A673 (cell line): ENCODE data around the gene CDH23. TPM values are rescaled to one million over a fixed set of nuclear protein-coding genes. Genes with fewer than 3 reads are reported as not detected.

ENCODE experiments used
- BruUV-seq: library from RNA; stranded (reverse); fragments of 400-500 nt; replicated peaks from 2 replicates; lab custom pipeline; 2021; lab: Mats Ljungman, UMichigan
- CTCF ChIA-PET: fragments of 300-600 bp; sonication (Branson Sonifier 250); formaldehyde crosslinking; loops from one replicate; lab custom pipeline; 2022; ENCODE audit warnings: antibody characterized with exemption; lab: Charles Lee
- POLR2A ChIA-PET: fragments of 300-600 bp; sonication (Branson Sonifier 250); formaldehyde crosslinking; loops from one replicate; lab custom pipeline; 2022; ENCODE audit warnings: antibody characterized with exemption; ENCODE audit not compliant: low non-redundant PET; lab: Charles Lee
- DNase-seq: peaks from one replicate; pipeline ENCODE4 v3.0.0-alpha.2; 2015; ENCODE audit warnings: low spot score
- H3K27ac ChIP-seq: fragments of 200-600 bp; sonication (generic); 2 replicates; pipeline ENCODE4 v1.5.1; 2016; ENCODE audit warnings: mixed run types, low read depth, mild to moderate bottlenecking, mixed read lengths, antibody characterized with exemption, low read length; ENCODE audit not compliant: poor library complexity, severe bottlenecking
- H3K27me3 ChIP-seq: fragments of 200-600 bp; sonication (generic); replicated peaks from 2 replicates; pipeline ENCODE4 v1.6.1; 2017; ENCODE audit warnings: mixed run types, low read depth, mild to moderate bottlenecking, mixed read lengths, antibody characterized with exemption, low read length; ENCODE audit not compliant: insufficient read depth, poor library complexity
- H3K36me3 ChIP-seq: fragments of 200-600 bp; sonication (generic); 2 replicates; pipeline ENCODE4 v1.6.1; 2016; ENCODE audit warnings: mixed run types, mild to moderate bottlenecking, mixed read lengths, antibody characterized with exemption, low read length; ENCODE audit not compliant: insufficient read depth, poor library complexity, severe bottlenecking
- H3K4me1 ChIP-seq: fragments of 200-600 bp; sonication (generic); 2 replicates; pipeline ENCODE4 v1.6.1; 2017; ENCODE audit warnings: mixed run types, mild to moderate bottlenecking, mixed read lengths, antibody characterized with exemption, low read length; ENCODE audit not compliant: insufficient read depth, poor library complexity, severe bottlenecking
- H3K4me3 ChIP-seq: fragments of 200-600 bp; sonication (generic); 2 replicates; pipeline ENCODE4 v1.5.1; 2016; ENCODE audit warnings: low read depth, mixed run types, mild to moderate bottlenecking, mixed read lengths, low read length; ENCODE audit not compliant: poor library complexity, severe bottlenecking
- H3K9me3 ChIP-seq: fragments of 200-600 bp; sonication (generic); 2 replicates; pipeline ENCODE4 v1.6.1; 2016; ENCODE audit warnings: mixed run types, low read depth, mild to moderate bottlenecking, mixed read lengths, antibody characterized with exemption, low read length; ENCODE audit not compliant: poor library complexity, severe bottlenecking
- CTCF ChIP-seq: fragments of 300-800, 200-600 bp; sonication (generic); conservative IDR thresholded peaks from 2 replicates; pipeline ENCODE4 v1.5.1; 2017; ENCODE audit warnings: low read depth, mild to moderate bottlenecking, antibody characterized with exemption, low read length, moderate library complexity, mixed read lengths
- EZH2 ChIP-seq: fragments of 200-600 bp; sonication (generic); IDR thresholded peaks from 2 replicates; pipeline ENCODE4 v1.6.1; 2017; ENCODE audit warnings: borderline replicate concordance, low read depth, mild to moderate bottlenecking, mixed read lengths, antibody characterized with exemption, low read length; ENCODE audit not compliant: poor library complexity, severe bottlenecking
- intact Hi-C: fragments of 100-400 bp; cut with micrococcal nuclease; formaldehyde crosslinking; loops from one replicate; pipeline ENCODE4 v1.10.0; 2022; ENCODE audit not compliant: unreplicated experiment
- total RNA-seq: library from RNA; stranded (reverse); gene quantifications from 2 replicates; pipeline ENCODE4 v1.2.3, GENCODE V29; 2021

Gene CDH23
- total RNA-seq, 1 experiment from 2014 or later: 49.7 TPM

GRCh38 chr10:71650397-71650796 is 253.7 kb downstream of the CDH23 start:
- H3K36me3 ChIP-seq: no peaks in the 10 kb centered on the region
- ChIA-PET POLR2A (no interaction called here), CTCF (no interaction called here)
- no peak for TF ChIP-seq CTCF
- no peak for TF ChIP-seq EZH2
- BruUV-seq: no TSS peak
- DNase-seq: no peak
- no peaks in the 10 kb centered on the region for H3K27me3 ChIP-seq
- intact Hi-C loops: no loop called here
- H3K4me3 ChIP-seq: no peak overlapping the region
- H3K9me3 ChIP-seq: no peaks in the 10 kb centered on the region
- no peak overlapping the region for H3K27ac ChIP-seq
- H3K4me1 ChIP-seq: no peaks in the 10 kb centered on the region

GRCh38 chr10:71651428-71651827 is 254.7 kb downstream of the CDH23 start:
- ChIA-PET POLR2A (no interaction called here), CTCF (no interaction called here)
- no peak for DNase-seq
- BruUV-seq: no TSS peak
- no peak overlapping the region for H3K27ac ChIP-seq
- no peaks in the 10 kb centered on the region for H3K9me3 ChIP-seq
- intact Hi-C loops: no loop called here
- no peaks in the 10 kb centered on the region for H3K36me3 ChIP-seq
- no peak overlapping the region for H3K4me3 ChIP-seq
- no peak for TF ChIP-seq EZH2
- no peak for TF ChIP-seq CTCF
- no peaks in the 10 kb centered on the region for H3K27me3 ChIP-seq
- H3K4me1 ChIP-seq: no peaks in the 10 kb centered on the region

- no peaks in the 10 kb centered on the region for H3K9me3 ChIP-seq
- no peaks in the 10 kb centered on the region for H3K36me3 ChIP-seq
- BruUV-seq: no TSS peak
- DNase-seq: no peak
- no peak overlapping the region for H3K4me3 ChIP-seq
- no peaks in the 10 kb centered on the region for H3K4me1 ChIP-seq
- POLR2A ChIA-PET: no interaction called here
- no peak overlapping the region for H3K27ac ChIP-seq
- CTCF ChIA-PET: no interaction called here
- intact Hi-C loops: no loop called here
- H3K27me3 ChIP-seq: no peaks in the 10 kb centered on the region
- TF ChIP-seq CTCF (no peak), EZH2 (no peak)
Measured at GRCh38 chr10:71651928-71652327, 255.2 kb downstream of the CDH23 start.
